Kidney (tissue), 14 donors: Measurements from ENCODE around the gene INHBB. TPM values are rescaled to one million over a fixed set of nuclear protein-coding genes. Genes with fewer than 3 reads are reported as not detected.

ENCODE experiments used
- DNase-seq, 5 donors: peaks; one replicate each; pipeline ENCODE4 v3.0.0-alpha.2; 2013 to 2020
- FAIRE-seq: peaks from 2 replicates; lab custom pipeline; 2012; peaks lifted over from hg19 to GRCh38; lab: Jason Lieb, UNC
- H3K27ac ChIP-seq, 2 donors: one replicate each; pipeline ENCODE4 v1.7.0; 2013; ENCODE audit warnings: low read depth in 2 of 2, low read length in 2 of 2, inconsistent platforms in 1 of 2
- H3K27me3 ChIP-seq: one replicate; pipeline ENCODE4 v1.7.1; 2013; ENCODE audit warnings: low read length, inconsistent platforms; ENCODE audit not compliant: control insufficient read depth, insufficient read depth
- H3K36me3 ChIP-seq, 3 donors: one replicate each; pipeline versions ENCODE4 v1.7.0 to v1.7.1; 2013; ENCODE audit warnings: low read length in 3 of 3, control low read depth in 1 of 3, inconsistent platforms in 1 of 3; ENCODE audit not compliant: insufficient read depth in 3 of 3, control insufficient read depth in 2 of 3
- H3K4me1 ChIP-seq, 3 donors: one replicate each; pipeline versions ENCODE4 v1.7.0 to v1.7.1; 2013; ENCODE audit warnings: low read length in 3 of 3, inconsistent platforms in 1 of 3, low read depth in 1 of 3; ENCODE audit not compliant: control insufficient read depth in 2 of 3, insufficient read depth in 2 of 3
- H3K4me3 ChIP-seq, 3 donors: one replicate each; pipeline versions ENCODE4 v1.7.0 to v1.8.1; 2013; ENCODE audit warnings: low read length in 3 of 3, control low read depth in 1 of 3, inconsistent platforms in 1 of 3
- H3K9ac ChIP-seq, 3 donors: one replicate each; pipeline versions ENCODE4 v1.7.0 to v1.7.1; 2013; ENCODE audit warnings: low read length in 3 of 3, control low read depth in 1 of 3, inconsistent platforms in 1 of 3
- H3K9me3 ChIP-seq, 3 donors: one replicate each; pipeline versions ENCODE4 v1.7.0 to v1.7.1; 2013; ENCODE audit warnings: low read length in 3 of 3, control low read depth in 1 of 3, inconsistent platforms in 1 of 3; ENCODE audit not compliant: control insufficient read depth in 2 of 3, insufficient read depth in 1 of 3
- CTCF ChIP-seq: IDR thresholded peaks from 3 replicates; pipeline ENCODE4 v1.5.1; 2012; ENCODE audit warnings: mild to moderate bottlenecking, moderate library complexity, borderline replicate concordance; ENCODE audit not compliant: insufficient read depth; ENCODE audit errors: extremely low read depth
- intact Hi-C: fragments of 100-400 bp; cut with DNase I; formaldehyde crosslinking; loops from one replicate; pipeline ENCODE4 v1.11.1; 2022
- polyA plus RNA-seq: library from polyadenylated mRNA; stranded (reverse); fragments of 350-450 nt; fragmentation: Illumina TruSeq; extraction: RNeasy Lipid Tissue Mini Kit (QIAGEN cat#74804); gene quantifications from one replicate; pipeline ENCODE4 v1.2.3, GENCODE V29; 2014; ENCODE audit warnings: low read depth, low replicate concordance; ENCODE audit not compliant: insufficient read depth
- total RNA-seq: library from RNA; stranded (reverse); fragmentation: NEBNext Ultra II Directional; extraction: Animal tissue kit (Norgen Biotek cat#: 25700); gene quantifications from one replicate; pipeline ENCODE4 v1.2.1, GENCODE V29; 2021
- donor health status: control.
- donor health status: control.
- donor health status: control.
- donor health status: control.
- donor health status: control.
- donor health status: DM: yes; HTN: yes; CAD: no.
- donor health status: Normal renal cell carcinoma (clear cell type).

INHBB gene
- total and polyA plus RNA-seq, 2 donors from 2014 or later: 0.49 to 3.7 TPM

- no peak for TF ChIP-seq CTCF
- no peak for FAIRE-seq
- Histone ChIP-seq H3K9ac (no peak overlapping the region), H3K27ac (no peak overlapping the region), H3K36me3 (peaks cover 0 to 8% (median 5%) of the 10 kb centered on the region in 3 donors), H3K9me3 (no peaks in the 10 kb centered on the region), H3K27me3 (no peaks in the 10 kb centered on the region), H3K4me1 (no peaks in the 10 kb centered on the region), H3K4me3 (no peak overlapping the region)
- no peak for DNase-seq
- intact Hi-C loops: no loop called here
Measured at GRCh38 chr2:120303177-120303576, 42.8 kb upstream of the INHBB start.

GRCh38 chr2:120305296-120305695, 40.6 kb upstream of the INHBB start:
- Histone ChIP-seq H3K36me3 (peaks cover 0 to 4% (median 2%) of the 10 kb centered on the region in 3 donors), H3K9me3 (no peaks in the 10 kb centered on the region), H3K4me1 (no peaks in the 10 kb centered on the region), H3K4me3 (no peak overlapping the region), H3K27me3 (no peaks in the 10 kb centered on the region), H3K27ac (no peak overlapping the region), H3K9ac (no peak overlapping the region)
- DNase-seq (peak in 1 of 5 donors; percentile 35), FAIRE-seq (no peak)
- TF ChIP-seq CTCF: no peak
- intact Hi-C loops: no loop called here

- Histone ChIP-seq H3K4me1 (no peaks in the 10 kb centered on the region), H3K9me3 (no peaks in the 10 kb centered on the region), H3K4me3 (no peak overlapping the region), H3K9ac (no peak overlapping the region), H3K36me3 (peaks cover 0 to 4% (median 0%) of the 10 kb centered on the region in 3 donors), H3K27ac (no peak overlapping the region), H3K27me3 (no peaks in the 10 kb centered on the region)
- no peak for TF ChIP-seq CTCF
- intact Hi-C loops: no loop called here
- FAIRE-seq (no peak), DNase-seq (no peak)
Measured at GRCh38 chr2:120305937-120306490, 39.9 kb upstream of the INHBB start.

- Histone ChIP-seq H3K4me1 (no peaks in the 10 kb centered on the region), H3K27me3 (no peaks in the 10 kb centered on the region), H3K9ac (no peak overlapping the region), H3K4me3 (no peak overlapping the region), H3K9me3 (no peaks in the 10 kb centered on the region), H3K27ac (no peak overlapping the region), H3K36me3 (peaks cover 0 to 4% (median 0%) of the 10 kb centered on the region in 3 donors)
- no peak for TF ChIP-seq CTCF
- DNase-seq (no peak), FAIRE-seq (no peak)
- intact Hi-C loops: no loop called here
Measured at GRCh38 chr2:120307482-120307881, 38.5 kb upstream of the INHBB start.
